ENCODE results near the gene TBCC.

The TBCC gene

DNA sequence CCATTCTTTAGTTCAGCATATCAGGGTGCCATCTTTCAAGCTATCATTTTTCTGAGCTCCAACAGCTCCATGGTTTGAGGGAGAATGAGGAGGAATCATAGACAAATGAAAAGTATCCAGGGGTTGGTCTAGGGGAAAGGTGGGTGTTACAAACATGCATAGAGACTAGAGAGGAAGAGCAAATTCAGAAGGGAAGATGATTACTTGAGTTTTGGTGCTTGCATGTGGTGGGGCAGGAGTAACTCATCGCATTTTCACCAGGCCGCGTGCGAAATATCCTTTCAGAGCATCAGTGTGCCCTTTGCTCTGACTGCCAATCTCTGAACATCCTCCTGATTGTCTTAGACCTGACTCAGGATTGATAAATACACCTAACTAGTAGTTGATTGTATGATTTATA, 28.3 kb upstream of the TBCC start:
- peaks cover 5% of the 10 kb centered on the region for H3K79me2 ChIP-seq
- no peak overlapping the region for H3K9ac ChIP-seq
- H3K4me2 ChIP-seq (ENCODE audit: low read length): no peak overlapping the region
- H3K27me3 ChIP-seq (ENCODE audit: control insufficient read depth, insufficient read depth, low read length): no peaks in the 10 kb centered on the region
- H3K27ac ChIP-seq: peak overlapping the region; percentile 39
- no peak overlapping the region for H3K4me3 ChIP-seq (ENCODE audit: low read depth, low read length)
- peaks cover 6% of the 10 kb centered on the region for H3K4me1 ChIP-seq
- TF ChIP-seq, protein P1, sequence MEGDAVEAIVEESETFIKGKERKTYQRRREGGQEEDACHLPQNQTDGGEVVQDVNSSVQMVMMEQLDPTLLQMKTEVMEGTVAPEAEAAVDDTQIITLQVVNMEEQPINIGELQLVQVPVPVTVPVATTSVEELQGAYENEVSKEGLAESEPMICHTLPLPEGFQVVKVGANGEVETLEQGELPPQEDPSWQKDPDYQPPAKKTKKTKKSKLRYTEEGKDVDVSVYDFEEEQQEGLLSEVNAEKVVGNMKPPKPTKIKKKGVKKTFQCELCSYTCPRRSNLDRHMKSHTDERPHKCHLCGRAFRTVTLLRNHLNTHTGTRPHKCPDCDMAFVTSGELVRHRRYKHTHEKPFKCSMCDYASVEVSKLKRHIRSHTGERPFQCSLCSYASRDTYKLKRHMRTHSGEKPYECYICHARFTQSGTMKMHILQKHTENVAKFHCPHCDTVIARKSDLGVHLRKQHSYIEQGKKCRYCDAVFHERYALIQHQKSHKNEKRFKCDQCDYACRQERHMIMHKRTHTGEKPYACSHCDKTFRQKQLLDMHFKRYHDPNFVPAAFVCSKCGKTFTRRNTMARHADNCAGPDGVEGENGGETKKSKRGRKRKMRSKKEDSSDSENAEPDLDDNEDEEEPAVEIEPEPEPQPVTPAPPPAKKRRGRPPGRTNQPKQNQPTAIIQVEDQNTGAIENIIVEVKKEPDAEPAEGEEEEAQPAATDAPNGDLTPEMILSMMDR (IDR thresholded peaks at IDR 0.05): no peak
- H3K9me3 ChIP-seq (ENCODE audit: control insufficient read depth, low read length): no peaks in the 10 kb centered on the region
- no peaks in the 10 kb centered on the region for H3K36me3 ChIP-seq (ENCODE audit: control insufficient read depth, insufficient read depth, low read length)
- H2AFZ ChIP-seq: no peak overlapping the region

DNA sequence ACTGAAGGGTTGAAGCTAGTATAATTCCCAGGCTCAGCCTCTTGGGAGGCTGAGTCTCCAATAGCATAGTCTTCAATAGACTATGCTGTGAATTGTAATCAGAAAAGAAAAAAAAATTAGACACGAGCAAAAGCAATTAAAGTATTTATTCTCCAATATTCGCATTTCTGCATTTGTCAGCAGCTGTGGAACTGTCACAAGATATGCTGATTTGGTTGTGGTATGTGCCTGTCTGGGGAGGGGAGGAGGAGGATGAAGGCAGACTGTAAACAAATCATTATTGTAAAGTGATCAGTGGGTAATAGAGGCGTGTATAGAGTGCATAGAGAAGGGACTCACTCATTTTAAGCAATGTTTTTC, 25.8 kb upstream of the TBCC start:
- Histone ChIP-seq H3K9me3 (ENCODE audit: control insufficient read depth, low read length) (no peaks in the 10 kb centered on the region), H3K79me2 (peaks cover 5% of the 10 kb centered on the region), H3K27ac (peak overlapping the region; percentile 21), H3K36me3 (ENCODE audit: control insufficient read depth, insufficient read depth, low read length) (no peaks in the 10 kb centered on the region), H3K4me3 (ENCODE audit: low read depth, low read length) (no peak overlapping the region), H3K4me2 (ENCODE audit: low read length) (peak overlapping the region; percentile 17), H3K9ac (no peak overlapping the region), H3K4me1 (peaks cover 6% of the 10 kb centered on the region), H2AFZ (peak overlapping the region; percentile 25), H3K27me3 (ENCODE audit: control insufficient read depth, insufficient read depth, low read length) (no peaks in the 10 kb centered on the region)
- TF ChIP-seq, protein P1 (IDR thresholded peaks at IDR 0.05): no peak

DNA sequence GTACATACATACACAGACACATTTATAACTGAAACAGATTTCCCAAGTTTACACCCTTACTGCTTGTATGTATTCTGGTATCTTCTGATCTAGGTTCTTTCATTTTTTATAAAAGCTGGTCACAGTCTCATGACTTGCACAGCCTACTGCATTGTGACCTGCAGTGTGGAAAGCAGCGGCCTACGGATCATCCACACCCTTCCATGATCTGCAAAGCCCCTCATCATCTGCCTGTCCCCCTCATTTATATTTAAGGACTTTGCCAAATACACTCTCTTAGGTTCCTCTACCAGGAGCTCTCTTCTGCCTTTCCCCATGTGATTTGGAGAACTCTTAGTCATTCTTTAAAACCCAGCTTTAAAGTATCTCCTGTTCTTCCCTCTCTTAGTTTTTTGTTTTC, 23.9 kb upstream of the TBCC start:
- TF ChIP-seq, protein P1 (IDR thresholded peaks at IDR 0.05): no peak
- Histone ChIP-seq H2AFZ (no peak overlapping the region), H3K79me2 (peaks cover 8% of the 10 kb centered on the region), H3K27me3 (ENCODE audit: control insufficient read depth, insufficient read depth, low read length) (no peaks in the 10 kb centered on the region), H3K36me3 (ENCODE audit: control insufficient read depth, insufficient read depth, low read length) (no peaks in the 10 kb centered on the region), H3K4me2 (ENCODE audit: low read length) (no peak overlapping the region), H3K4me1 (peaks cover 6% of the 10 kb centered on the region), H3K9ac (no peak overlapping the region), H3K27ac (no peak overlapping the region), H3K9me3 (ENCODE audit: control insufficient read depth, low read length) (no peaks in the 10 kb centered on the region), H3K4me3 (ENCODE audit: low read depth, low read length) (no peak overlapping the region)

DNA sequence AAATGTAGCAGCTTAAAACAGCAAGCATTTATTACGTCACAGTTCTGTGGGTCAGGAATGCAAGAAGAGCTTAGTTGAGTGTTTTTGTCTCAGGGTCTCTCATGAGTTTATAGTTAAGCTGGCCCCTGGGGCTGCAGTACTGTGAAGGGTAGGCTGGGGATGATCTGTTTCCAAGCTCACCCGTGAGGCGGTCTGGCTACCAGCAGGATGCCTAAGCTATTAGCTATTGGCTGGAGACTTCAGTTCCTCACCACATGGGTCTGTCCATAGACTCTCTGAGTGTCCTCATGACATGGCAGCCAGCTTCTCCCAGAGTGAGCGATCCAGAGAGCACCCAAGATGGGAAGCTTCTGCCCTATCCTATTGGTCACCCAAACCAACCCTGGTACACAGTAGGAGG, 23.1 kb upstream of the TBCC start:
- no peaks in the 10 kb centered on the region for H3K27me3 ChIP-seq (ENCODE audit: control insufficient read depth, insufficient read depth, low read length)
- peaks cover 6% of the 10 kb centered on the region for H3K4me1 ChIP-seq
- no peak overlapping the region for H3K9ac ChIP-seq
- H3K27ac ChIP-seq: no peak overlapping the region
- no peak overlapping the region for H2AFZ ChIP-seq
- TF ChIP-seq, protein P1 (IDR thresholded peaks at IDR 0.05): no peak
- no peak overlapping the region for H3K4me3 ChIP-seq (ENCODE audit: low read depth, low read length)
- H3K9me3 ChIP-seq (ENCODE audit: control insufficient read depth, low read length): no peaks in the 10 kb centered on the region
- H3K4me2 ChIP-seq (ENCODE audit: low read length): no peak overlapping the region
- H3K79me2 ChIP-seq: peaks cover 8% of the 10 kb centered on the region
- H3K36me3 ChIP-seq (ENCODE audit: control insufficient read depth, insufficient read depth, low read length): no peaks in the 10 kb centered on the region

DNA sequence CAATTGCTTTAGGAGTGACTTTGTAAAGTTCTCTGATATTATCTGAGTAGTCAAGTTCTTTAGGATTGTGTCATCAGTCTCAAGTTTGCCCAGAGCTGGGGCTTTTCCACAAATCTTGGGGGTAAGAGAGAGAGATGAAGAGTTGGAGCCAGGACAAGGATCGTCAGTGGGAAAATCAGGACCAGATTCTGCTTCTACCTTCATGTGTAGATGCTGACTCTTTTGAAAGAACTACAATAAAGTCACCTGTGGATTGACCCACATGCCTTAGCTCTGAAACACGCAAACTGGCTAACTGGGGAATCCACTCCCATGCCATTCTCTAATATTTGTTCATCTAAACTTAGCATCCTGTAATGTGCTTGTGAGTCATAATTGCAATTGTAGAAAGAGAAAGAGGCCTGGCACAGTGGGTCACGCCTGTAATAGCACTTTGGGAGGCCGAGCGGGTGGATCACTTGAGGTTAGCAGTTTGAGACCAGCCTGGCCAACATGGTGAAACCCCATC, 20.3 kb upstream of the TBCC start:
- H3K27ac ChIP-seq: no peak overlapping the region
- peaks cover 9% of the 10 kb centered on the region for H3K79me2 ChIP-seq
- TF ChIP-seq, protein P1 (IDR thresholded peaks at IDR 0.05): no peak
- H3K4me2 ChIP-seq (ENCODE audit: low read length): no peak overlapping the region
- no peak overlapping the region for H3K4me3 ChIP-seq (ENCODE audit: low read depth, low read length)
- peaks cover 14% of the 10 kb centered on the region for H3K4me1 ChIP-seq
- no peaks in the 10 kb centered on the region for H3K27me3 ChIP-seq (ENCODE audit: control insufficient read depth, insufficient read depth, low read length)
- H3K36me3 ChIP-seq (ENCODE audit: control insufficient read depth, insufficient read depth, low read length): no peaks in the 10 kb centered on the region
- no peaks in the 10 kb centered on the region for H3K9me3 ChIP-seq (ENCODE audit: control insufficient read depth, low read length)
- no peak overlapping the region for H3K9ac ChIP-seq
- no peak overlapping the region for H2AFZ ChIP-seq

All from parathyroid adenoma (tissue), 2 donors.